GM19240 (cell line): ENCODE measurements around the gene KCNK5.

Experiments
- DNase-seq: peaks from one replicate; pipeline ENCODE4 v3.0.0; 2011; ENCODE audit warnings: low spot score; ENCODE audit not compliant: insufficient read length

The KCNK5 gene

DNA sequence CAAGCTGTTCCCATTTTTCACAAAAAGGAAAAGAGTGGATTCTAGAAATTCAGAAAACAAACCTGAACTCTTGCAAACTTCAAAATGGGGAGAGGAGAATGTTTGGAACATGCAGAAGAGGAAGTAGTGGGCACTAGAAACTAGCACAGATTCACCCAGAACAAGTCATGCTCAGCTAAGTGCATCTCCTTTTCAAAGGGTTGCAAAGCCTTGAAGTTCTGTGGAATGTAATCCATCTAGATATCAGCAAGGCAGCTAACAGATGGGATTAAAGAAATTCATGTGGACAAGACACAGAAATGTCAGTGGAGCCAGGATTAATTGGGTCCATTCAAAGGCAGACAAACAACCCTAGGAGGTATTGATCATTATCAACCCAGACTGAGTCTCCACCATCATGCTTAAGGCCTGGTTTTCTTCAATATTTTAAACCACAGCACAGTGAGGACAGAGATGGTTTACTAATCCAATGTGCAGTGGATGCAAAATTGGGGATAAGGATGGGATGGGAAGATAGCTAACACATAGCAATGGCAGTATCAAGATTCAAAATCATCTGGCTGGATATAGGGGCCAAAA is 31.3 kb downstream of the KCNK5 start:
- no peak for DNase-seq

DNA sequence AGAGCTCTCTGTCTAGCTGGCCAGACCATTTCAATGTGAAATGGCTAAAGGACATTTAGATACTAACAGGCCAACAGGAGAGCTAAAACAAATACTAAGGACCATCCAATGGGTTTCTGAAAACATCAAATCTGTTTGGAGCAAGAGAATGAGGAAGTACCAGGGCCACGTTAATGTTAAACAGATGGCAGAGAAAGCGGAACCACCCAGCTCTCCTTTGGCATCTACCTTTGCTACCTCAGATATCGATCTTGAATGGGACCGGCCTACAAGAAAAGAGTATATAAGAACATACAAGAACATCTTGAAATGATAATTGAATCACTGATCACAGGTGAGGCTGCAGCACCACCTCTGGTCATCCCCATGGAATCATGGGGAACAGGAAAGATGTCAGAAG is 31.8 kb downstream of the KCNK5 start:
- no peak for DNase-seq

DNA sequence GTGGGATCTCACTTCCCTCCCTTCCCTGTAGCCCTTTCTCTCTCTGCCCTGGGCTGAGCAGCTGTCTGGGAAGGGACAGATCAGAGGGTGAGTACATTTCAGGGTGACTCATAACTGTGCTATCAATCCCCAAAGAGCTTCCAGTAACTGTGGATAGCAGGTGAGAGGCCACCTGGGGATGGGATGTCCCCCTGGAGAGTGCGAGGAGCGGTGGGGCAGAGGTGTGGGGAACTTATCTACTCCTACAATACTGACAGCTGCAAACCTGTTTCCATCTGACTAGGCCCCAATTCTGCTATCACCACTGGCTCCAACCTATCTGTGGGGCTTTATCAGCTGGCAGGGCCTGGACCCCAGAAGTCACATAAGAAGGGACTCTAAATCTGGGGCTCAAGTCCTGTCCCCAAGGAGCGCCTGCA is 32.6 kb downstream of the KCNK5 start:
- DNase-seq = no peak

DNA sequence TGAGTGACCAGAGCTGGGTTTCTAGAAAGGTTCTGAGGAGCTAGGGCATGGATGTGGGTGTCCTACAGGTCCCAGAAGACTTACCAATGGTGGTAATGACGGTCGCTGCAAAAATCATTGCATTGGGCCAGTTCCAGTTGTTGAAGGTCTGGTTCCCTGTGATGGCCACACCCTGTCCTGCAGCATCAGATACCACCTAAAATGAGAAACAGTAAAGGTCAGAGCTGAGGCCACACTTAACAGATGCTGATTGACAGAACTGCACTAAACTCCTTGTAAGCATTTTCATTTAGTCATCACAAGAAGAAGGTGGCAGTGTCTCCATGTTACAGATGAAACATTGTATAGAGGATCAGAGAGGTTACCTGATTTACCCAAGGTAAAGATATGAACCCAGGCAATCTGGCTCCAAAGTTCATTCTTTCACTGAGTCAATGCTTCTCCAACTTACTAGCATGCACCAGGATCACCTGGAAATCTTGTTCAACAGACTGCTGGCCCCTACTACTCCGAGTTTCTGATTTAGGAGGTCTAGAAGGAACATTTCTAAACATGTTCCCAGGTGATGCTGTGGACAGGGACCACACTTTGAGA is 33.4 kb downstream of the KCNK5 start:
- DNase-seq = no peak

DNA sequence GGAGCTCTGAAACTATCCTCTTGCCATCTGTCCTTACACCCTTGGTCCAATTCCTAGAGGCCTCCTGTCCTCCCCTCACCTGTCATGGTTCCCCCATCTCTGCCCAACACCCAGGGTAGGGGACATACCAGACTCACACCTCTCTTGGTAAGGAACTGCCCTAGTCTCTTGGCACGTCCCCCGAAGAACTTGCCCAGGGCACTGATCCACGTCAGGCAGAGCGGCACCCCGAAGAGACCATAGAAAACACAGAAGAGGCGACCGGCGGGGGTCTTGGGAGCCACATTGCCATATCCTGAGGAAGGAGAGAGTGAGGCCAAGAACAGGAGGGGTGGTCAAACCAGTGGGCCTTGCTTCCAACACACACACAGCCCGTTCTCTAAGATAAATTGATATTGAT is 34.8 kb downstream of the KCNK5 start:
- no peak for DNase-seq

DNA sequence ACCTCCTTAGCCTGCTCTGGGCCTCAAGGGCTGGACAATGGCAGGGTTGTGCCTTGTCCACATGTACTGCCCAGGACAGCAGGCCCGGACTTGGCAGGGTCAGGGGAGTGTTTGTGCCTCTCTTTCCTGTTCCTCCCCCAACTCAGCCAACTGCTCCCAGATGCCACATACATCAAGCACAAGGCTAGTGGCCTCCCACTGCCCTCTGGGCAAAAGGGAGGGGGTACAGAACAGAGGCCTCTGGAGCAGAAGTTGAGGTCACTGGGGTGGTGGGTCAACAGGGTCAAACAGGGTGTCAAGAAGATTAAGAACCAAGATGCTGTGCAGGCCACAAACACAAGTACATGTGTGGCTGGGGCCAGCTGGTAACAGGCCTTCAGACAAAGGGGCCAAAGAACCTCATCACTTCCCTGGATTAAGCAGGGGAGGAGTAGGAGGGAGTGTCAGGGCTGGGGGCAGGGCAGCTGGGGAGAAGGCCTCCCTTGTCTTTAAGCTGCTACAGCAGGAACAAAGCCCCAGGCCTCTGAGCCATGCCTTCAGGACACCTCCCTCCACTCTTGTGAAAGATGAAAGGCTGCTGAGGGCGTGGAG is 36.0 kb downstream of the KCNK5 start:
- no peak for DNase-seq

DNA sequence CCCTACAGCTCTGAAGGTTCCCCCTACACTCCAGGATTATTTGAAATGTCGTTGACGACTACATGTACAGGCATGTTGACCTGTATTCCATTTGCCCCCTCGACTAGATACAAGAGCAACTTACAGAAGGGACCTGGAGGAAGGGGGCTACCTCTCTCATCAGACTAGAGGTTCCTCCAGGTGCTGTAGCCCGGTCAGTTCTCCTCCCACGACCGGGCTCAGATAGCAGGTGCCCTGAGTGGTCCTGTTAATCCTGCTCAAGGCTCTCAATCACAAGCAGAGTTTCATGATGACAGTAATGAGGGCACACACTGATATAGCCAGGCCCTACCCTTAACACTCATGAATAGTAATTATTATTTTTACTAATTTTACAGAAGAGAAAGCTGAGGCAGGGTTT is 36.5 kb downstream of the KCNK5 start:
- DNase-seq = no peak

DNA sequence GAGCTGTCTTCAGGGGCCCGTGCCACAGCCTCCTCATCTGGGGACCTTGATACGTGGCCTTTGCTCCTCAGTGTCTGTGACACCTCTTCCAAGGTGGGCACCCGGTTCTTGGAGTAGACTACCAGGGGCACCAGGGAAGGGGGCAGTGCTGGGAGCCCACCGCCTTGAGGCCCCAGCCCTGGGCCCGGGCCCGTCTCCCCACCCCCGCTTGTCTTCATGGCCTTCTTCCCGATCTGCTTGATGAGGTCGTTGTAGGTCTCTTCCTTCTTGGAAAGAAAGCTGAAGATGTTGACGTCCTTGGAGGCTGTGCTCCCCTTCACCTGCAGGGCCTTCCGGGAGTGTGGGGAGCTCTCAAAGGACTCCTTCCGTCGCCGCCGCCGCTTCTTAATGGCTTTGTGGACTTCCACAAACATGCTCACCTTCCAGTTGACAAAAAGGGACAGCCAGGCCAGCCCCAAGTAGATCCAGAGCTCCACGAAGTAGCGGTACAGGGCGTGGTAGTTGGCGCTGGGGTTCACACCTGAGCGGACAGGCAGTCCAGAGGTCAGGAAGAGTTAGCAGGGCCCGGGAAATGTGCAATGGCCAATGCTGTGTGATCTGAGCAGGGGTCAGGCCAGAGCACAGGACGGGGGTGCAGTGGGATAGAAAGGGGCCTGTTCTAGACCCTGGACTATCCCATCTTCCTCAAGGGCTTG is 37.9 kb downstream of the KCNK5 start:
- no peak for DNase-seq

DNA sequence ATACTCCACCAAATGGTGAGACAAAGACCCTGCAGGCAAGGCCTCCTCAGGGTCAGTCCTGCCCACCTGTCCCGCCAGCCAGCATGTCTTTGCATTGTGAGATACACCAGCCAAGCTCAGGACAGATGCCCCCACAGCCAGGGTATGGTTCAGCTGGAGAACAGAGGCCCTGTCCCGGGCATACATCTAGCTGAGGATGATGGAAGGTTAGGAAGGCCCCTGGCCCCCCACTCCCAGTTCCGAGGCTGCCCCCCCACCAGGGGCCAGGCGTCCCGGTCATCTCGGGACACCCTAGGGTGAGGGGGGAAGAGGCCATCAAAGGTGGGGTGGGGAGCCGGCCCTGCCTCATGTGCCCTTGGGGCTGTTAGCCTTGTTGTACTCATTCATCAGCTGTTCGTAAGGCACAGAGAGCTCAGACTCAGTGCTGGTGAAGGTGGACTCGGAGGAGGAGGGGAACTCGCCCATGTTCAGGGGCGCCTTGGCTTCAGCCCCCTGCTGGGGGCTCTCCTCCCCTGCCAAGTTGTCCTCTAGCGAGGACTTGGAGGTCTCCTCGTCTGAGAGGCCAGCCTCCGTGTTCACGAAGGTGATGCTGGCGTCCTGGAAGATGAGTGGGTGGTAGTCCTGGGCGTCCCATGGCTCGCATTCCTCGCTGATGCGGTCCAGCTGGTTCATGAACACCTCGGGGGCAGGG is 38.6 kb downstream of the KCNK5 start:
- no peak for DNase-seq

DNA sequence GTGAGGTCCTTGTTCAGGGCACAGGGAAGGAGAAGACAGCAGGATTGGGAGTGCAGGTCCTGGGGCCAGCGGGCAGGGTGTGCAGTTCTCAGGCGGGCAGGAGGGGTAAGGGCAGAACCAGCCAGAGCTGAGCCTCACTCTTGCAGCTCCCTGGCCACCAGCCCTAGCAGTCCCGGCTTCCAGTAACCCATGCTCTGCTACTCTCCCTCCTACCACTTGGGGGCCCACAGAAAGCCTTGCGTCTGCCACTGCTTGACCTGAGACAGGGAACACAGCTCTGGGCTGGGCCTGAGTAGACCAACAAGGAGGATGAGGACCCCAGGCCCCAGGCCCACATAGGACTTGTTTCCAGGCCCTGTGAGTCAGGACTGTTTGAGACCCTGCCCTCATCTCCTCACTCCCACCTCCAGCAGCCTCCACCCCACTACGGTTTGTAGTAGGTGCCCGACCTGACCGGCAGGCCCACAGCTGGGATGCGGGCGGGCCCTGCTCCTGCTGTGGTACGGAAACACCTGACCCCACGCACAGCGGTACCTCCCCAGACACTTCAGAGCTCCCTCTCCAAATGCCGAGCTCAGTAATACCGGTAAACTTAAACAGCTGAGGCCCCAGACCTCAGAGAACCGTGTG is 39.2 kb downstream of the KCNK5 start:
- DNase-seq = no peak

DNA sequence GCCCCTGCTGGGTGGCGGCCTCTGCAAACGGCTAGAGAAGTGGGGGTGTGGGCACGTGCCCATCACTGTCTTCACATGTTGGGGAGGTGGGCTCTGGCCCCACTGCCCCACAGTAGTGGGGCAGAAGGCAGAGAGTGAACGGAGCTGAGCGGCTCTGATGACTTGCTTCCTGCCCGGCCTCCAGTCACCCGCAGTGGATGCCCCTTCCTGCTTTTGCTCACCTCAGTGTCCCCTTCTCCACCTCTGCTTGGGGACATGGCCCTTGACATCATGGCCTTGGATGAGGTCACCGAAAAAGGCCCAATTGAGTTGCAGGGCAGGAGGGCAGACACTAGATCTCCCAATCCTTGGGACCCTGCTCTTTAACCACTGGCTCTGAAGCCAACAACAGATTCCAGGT is 40.1 kb downstream of the KCNK5 start:
- DNase-seq = no peak

DNA sequence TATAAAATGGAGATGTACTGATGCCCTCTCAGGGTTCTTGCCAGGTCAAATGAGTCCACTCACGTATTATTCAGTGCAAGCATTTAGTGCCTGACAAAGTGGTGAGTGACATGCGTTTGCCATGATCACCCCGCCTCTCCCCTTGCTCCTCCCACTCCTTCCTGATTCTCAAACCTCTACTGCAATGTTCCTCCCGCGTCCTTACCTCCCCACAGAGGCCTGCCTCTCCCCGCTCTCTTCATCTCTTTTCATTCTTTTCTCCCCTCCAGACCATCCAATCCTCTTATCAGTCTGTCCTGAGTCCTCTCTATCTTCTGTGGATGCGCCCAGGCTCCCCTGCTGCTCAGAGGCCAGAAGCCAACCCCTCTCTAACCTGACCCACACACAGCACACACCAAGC is 40.7 kb downstream of the KCNK5 start:
- DNase-seq = no peak

DNA sequence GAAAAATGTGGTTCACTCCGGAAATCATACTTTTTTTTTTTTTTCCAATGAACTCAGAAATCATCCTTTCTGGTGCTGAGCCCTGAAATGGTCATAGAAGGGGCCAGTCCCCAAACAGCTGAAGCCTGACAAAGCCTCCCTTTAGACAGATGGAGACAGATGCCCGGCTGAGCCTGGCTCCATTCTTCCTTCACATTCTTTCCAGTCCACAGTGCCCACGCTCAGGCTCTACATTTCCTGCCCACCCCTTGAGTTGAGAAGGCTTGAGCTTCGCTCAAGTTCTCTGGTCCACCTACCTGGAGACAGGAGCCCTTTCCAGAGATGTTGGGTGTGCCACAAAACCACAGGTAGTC is 41.2 kb downstream of the KCNK5 start:
- no peak for DNase-seq

DNA sequence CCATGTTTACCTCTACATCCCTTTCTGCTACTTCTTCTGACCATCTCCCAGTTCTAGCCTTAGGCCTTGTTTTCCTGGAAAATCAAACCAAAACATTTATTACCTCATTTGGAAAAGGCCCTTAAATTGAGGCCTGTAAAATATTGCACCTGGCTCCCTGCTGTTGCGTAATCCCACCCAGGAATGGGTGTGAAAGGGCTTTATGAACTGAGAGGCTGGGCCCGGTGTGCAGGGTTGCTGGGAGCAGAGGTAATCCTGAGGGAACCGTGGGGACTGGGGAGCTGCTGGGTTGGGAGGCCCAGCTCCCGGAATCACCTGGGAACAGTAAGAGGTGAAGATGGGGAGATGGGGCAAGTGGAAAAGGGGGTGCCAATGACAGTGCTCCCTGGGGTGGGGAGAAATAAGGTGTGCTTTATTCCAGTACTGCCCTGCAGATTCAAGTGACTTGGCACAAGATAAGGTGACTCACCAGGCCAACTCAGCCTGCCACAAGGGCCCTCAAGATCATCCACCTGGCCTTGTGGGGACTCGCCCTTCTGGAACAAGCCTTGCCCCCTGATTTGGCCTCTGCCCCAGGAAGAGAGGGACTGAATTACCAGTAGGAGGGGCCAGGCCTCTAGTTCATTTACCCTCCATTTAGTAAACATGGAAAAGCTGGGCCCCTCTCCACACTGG is 44.2 kb downstream of the KCNK5 start:
- DNase-seq = no peak

DNA sequence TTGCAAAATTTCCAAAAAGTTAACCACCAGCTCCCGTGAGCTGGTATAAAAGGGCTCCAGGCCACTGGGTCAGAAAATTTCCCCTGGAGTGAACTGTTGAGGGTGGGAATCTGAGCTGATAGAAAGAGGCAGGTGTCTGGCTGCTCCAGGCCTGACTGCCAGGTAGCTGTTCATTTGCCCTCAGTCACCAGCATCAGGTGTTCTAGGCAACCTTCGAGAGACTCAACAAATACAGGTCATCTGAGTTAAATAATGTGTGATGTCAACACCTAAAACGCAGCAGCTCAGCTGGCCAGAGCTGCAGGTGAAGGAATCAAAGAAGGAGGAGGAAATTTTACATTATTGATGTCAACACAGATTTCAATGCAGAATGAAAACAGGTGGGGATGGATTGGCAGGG is 46.7 kb downstream of the KCNK5 start:
- DNase-seq = no peak

DNA sequence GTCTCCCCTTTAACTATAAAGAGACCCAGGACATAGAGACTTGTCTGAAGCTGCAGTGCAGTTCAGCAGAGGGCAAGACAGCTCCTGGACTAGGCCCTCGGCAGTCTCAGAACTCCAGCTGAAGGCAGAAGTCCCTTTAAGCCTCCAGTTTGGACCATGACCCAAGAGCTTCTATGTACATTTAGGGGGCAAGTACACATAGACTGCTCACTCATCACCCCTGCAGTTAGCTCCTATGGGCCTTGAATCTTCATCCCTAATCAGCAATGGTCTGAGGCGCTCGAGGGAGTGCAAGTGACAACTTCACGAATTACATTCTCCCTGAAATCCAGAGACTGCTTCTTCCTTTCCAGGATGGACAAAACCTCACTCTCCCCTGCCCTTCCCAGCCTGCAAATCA is 47.4 kb downstream of the KCNK5 start:
- no peak for DNase-seq

DNA sequence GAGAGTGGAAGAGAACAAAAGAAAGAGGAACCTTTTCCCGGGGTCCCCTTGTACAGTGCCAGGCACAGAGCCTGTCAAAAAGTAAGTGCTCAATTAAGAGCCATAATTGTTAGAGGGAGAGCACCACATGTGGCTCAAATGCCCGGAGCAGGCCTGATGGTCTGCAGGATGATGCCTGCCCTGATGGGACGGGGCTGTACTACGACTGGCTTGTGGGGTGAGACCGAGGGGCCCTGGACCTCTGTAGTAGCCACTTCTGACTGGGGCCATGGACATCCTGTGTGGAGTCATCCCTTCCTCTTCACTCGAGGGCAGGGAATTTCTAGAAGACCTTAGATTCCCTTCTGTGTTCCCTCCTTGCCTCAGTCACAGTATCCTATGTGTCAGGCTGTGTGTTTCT is 47.9 kb downstream of the KCNK5 start:
- DNase-seq = no peak

DNA sequence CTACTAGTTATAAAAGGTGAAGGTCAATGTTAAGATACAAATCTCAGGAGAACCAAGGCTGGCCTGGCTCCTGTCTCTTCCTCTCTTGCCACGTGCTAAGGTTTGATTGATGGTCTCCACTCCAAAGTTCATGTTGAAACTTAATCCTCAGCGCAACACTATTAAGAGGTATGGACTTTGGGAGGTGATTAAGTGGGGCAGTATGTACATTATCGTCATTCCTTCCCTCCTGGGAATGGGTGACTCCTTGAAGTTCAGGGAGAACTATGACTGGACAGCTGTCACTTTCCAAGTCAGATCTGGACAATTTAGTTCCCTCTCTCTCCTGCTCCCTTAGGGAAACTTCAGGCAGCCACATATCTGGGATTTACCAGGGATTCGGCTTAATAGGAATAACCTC is 50.5 kb downstream of the KCNK5 start:
- no peak for DNase-seq

DNA sequence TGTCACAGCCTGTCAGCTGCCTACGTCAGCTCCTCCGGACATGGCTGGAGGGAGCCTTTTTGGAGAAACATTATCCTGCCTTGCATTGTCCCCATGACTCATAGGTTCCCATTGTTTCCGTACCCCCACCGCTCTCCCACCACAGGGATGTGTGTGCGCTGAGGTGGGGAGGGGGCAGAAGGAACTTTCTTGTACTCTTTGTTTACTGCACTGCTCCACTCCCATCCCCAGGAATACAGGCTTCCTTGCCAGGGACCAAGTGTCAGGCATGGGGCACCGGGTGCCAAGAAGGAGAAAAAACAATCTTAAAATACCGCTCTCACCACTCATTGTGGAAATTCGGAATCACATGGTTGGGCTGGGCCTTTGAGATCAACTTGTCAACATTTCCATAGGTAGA is 51.0 kb downstream of the KCNK5 start:
- DNase-seq = no peak

DNA sequence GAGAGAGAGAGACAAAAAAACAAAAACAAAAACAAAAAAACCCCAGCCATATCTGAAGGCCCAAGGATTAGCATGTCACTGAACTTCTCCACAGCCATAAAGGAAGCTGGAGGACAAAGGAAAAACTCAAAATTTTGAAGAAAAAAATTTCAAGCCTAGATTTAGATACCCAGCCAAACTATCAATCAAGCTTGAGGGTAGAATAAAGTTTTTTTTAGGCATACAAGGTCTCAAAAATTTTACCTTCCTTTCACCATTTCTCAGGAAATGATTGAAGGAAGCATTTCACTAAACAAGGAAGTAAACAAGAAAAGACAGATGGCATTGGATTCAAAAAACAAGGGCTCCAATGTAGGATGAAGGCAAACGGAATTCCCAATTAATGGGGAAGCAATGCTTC is 52.1 kb downstream of the KCNK5 start:
- DNase-seq = no peak

DNA sequence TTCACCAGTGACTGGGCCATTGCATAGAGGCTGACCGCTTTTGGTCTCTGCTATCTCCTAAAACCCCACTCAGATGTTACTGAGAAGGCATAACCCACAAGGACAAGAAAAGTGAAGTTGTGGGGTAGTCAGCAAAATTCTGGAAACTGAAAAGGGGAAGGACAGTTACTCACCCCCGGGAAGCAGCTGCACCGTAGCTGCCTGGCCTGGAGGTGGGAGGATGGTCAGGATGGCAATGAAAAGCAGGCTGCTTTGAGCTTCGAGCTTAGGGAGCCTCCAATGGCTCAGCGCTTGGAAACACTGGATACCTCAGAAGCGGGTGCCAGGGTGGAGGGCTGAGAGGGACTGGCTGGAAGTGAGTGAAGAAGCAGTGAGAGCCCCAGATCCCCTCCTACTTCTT is 56.0 kb downstream of the KCNK5 start:
- no peak for DNase-seq
